Endothelial cell (in vitro differentiated cells): ENCODE data around the gene TM7SF3. TPM values are rescaled to one million over a fixed set of nuclear protein-coding genes. Genes with fewer than 3 reads are reported as not detected.

Experiments used
- DNase-seq: peaks from one replicate; pipeline ENCODE4 v3.0.0; 2021; ENCODE audit warnings: low spot score
- H3K27ac Mint-ChIP-seq: one replicate; pipeline ENCODE4 v1.8.0; 2021; ENCODE audit warnings: mixed read lengths, inconsistent platforms; ENCODE audit not compliant: unreplicated experiment
- H3K27me3 Mint-ChIP-seq: one replicate; pipeline ENCODE4 v1.8.0; 2021; ENCODE audit warnings: mild to moderate bottlenecking, moderate library complexity, mixed read lengths, inconsistent platforms; ENCODE audit not compliant: unreplicated experiment
- H3K36me3 Mint-ChIP-seq: one replicate; pipeline ENCODE4 v1.8.0; 2021; ENCODE audit warnings: mild to moderate bottlenecking, low read depth, mixed read lengths, inconsistent platforms; ENCODE audit not compliant: unreplicated experiment
- H3K4me1 Mint-ChIP-seq: one replicate; pipeline ENCODE4 v1.8.0; 2021; ENCODE audit warnings: mild to moderate bottlenecking, mixed read lengths, inconsistent platforms; ENCODE audit not compliant: unreplicated experiment
- H3K4me3 Mint-ChIP-seq: one replicate; pipeline ENCODE4 v1.8.0; 2021; ENCODE audit warnings: mild to moderate bottlenecking, mixed read lengths, inconsistent platforms; ENCODE audit not compliant: unreplicated experiment
- H3K9me3 Mint-ChIP-seq: one replicate; pipeline ENCODE4 v1.8.0; 2021; ENCODE audit warnings: mixed read lengths, inconsistent platforms; ENCODE audit not compliant: unreplicated experiment
- total RNA-seq: library from RNA; stranded (reverse); fragmentation: NEBNext Ultra II Directional; extraction: Animal tissue kit (Norgen Biotek cat#: 25700); gene quantifications from one replicate; pipeline ENCODE4 v1.2.1, GENCODE V29; 2021; ENCODE audit not compliant: unreplicated experiment
- TF ChIP-seq, protein P1 (sequence below): fragments of 200-600 bp; sonication (generic); IDR thresholded peaks from one replicate; pipeline ENCODE4 v1.5.0; 2021; ENCODE audit warnings: antibody characterized with exemption; ENCODE audit not compliant: unreplicated experiment

Gene TM7SF3
- total RNA-seq, 1 donor from 2014 or later, result 72.9 TPM

DNA sequence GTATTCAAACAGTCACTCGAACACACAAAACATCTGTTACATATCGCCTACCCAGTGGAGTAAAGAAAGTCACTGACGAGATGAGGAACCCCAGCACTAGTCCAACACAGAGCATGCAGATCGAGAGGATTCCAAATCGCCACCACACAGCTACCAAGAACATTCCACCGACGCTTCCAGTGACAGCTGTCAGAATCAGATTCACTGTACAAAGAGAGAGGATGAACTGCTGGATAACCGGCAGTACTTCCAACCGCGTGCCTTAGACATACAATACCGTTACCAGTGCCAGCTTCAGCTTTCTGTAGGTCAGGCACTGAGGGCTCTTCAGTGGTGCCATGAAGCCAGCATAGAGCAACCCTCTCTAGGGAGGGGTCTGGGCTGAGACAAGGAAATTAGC, 34.5 kb downstream of the TM7SF3 start:
- peaks cover 9% of the 10 kb centered on the region for H3K4me1 Mint-ChIP-seq
- H3K27me3 Mint-ChIP-seq, result no peaks in the 10 kb centered on the region
- H3K4me3 Mint-ChIP-seq, result peak overlapping the region; percentile 1
- H3K36me3 Mint-ChIP-seq, result peaks cover 8% of the 10 kb centered on the region
- H3K27ac Mint-ChIP-seq, result no peak overlapping the region
- no peaks in the 10 kb centered on the region for H3K9me3 Mint-ChIP-seq
- no peak for DNase-seq
- TF ChIP-seq, protein P1, sequence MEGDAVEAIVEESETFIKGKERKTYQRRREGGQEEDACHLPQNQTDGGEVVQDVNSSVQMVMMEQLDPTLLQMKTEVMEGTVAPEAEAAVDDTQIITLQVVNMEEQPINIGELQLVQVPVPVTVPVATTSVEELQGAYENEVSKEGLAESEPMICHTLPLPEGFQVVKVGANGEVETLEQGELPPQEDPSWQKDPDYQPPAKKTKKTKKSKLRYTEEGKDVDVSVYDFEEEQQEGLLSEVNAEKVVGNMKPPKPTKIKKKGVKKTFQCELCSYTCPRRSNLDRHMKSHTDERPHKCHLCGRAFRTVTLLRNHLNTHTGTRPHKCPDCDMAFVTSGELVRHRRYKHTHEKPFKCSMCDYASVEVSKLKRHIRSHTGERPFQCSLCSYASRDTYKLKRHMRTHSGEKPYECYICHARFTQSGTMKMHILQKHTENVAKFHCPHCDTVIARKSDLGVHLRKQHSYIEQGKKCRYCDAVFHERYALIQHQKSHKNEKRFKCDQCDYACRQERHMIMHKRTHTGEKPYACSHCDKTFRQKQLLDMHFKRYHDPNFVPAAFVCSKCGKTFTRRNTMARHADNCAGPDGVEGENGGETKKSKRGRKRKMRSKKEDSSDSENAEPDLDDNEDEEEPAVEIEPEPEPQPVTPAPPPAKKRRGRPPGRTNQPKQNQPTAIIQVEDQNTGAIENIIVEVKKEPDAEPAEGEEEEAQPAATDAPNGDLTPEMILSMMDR, result no peak

DNA sequence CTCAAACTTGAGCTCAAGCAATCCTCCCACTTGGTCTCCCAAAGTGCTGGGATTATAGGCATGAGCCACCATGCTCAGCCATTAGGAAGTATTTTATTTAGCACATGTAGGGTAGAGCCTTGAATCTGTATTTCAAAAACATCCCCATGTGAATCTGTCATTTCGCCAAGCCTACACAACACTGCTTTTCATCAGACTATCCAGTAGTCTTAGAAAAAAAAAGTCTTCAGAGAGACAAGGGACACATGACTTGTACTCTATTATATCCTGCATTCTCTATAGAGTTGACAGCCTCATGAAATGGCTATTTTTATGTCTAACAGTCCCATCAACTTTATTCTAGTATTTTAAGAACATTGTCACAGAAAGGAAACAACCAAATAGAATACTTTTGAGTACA, 35.4 kb downstream of the TM7SF3 start:
- H3K27ac Mint-ChIP-seq, result no peak overlapping the region
- no peak overlapping the region for H3K4me3 Mint-ChIP-seq
- H3K9me3 Mint-ChIP-seq, result no peaks in the 10 kb centered on the region
- H3K36me3 Mint-ChIP-seq, result peaks cover 8% of the 10 kb centered on the region
- H3K4me1 Mint-ChIP-seq, result peaks cover 5% of the 10 kb centered on the region
- DNase-seq, result no peak
- H3K27me3 Mint-ChIP-seq, result no peaks in the 10 kb centered on the region
- TF ChIP-seq, protein P1, result no peak

DNA sequence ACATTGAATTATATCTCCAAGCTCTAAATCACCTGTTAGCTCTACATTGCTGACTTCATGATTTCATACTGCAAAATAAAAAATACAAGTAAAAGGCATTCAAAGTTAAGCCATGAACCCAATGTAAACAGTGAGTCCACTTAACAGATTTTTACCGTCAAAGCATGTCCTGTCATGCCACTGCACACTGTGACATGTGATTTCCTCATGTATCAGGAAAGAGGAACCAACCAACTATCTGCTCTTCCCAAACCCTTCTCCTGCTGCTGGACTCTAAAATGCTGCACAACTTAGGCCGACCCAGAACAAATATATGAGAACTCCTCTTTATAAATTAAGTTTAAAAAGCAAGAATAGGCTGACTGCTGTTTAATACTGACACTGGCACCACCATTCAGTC, 37.5 kb downstream of the TM7SF3 start:
- Mint-ChIP-seq H3K36me3 (no peaks in the 10 kb centered on the region), H3K9me3 (no peaks in the 10 kb centered on the region), H3K27ac (no peak overlapping the region), H3K27me3 (no peaks in the 10 kb centered on the region), H3K4me1 (peaks cover 5% of the 10 kb centered on the region), H3K4me3 (peak overlapping the region; percentile 25)
- TF ChIP-seq, protein P1, result no peak
- DNase-seq, result no peak

DNA sequence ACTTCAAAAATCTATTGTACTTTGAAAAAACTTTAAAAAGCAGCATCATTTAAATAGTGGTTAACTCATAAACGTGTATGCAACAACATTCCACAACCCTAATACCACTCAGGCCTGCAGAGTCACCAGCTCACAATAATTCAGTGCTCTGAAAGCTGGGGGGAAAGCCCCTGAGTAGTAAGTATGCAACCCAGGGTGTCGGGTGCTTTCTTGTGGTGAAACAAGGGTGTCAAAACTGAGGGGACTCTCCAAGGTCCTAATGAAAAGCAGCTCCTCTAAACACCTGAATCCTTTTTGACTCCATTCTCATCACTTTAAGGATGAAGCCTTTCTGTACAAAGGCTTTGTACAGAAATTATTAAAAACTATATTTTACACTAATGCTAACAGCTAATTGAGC, 42.2 kb downstream of the TM7SF3 start:
- peaks cover 5% of the 10 kb centered on the region for H3K4me1 Mint-ChIP-seq
- H3K27ac Mint-ChIP-seq, result no peak overlapping the region
- H3K36me3 Mint-ChIP-seq, result peaks cover 12% of the 10 kb centered on the region
- no peaks in the 10 kb centered on the region for H3K27me3 Mint-ChIP-seq
- H3K9me3 Mint-ChIP-seq, result no peaks in the 10 kb centered on the region
- TF ChIP-seq, protein P1, result no peak
- no peak overlapping the region for H3K4me3 Mint-ChIP-seq
- DNase-seq, result no peak

DNA sequence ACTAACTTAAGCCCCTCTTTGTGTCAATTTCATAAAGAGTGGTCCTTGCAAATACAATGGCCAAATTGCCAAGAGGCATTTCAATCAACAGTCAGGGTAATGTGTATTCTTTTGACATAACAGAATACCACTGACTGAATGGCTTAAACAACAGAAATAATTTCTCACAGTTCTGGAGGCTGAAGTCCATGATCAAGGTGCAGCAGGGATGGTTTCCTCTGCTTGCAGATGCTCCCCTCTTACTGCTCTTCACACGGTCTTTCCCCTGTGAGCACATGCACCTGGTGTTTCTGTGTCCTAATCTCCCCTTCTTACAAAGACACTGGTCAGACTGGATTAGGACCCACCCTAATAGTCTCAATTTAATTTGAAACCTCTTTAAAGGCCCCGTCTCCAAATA, 44.0 kb downstream of the TM7SF3 start:
- Mint-ChIP-seq H3K4me1 (no peaks in the 10 kb centered on the region), H3K4me3 (no peak overlapping the region), H3K9me3 (no peaks in the 10 kb centered on the region), H3K27ac (no peak overlapping the region), H3K36me3 (peaks cover 12% of the 10 kb centered on the region), H3K27me3 (no peaks in the 10 kb centered on the region)
- no peak for DNase-seq
- TF ChIP-seq, protein P1, result no peak
